RCC 7860 (cell line): Measurements from ENCODE around the gene EXOG.

Experiments used
- DNase-seq: peaks from one replicate; pipeline ENCODE4 v3.0.0-alpha.2; 2015; ENCODE audit warnings: low spot score
- FAIRE-seq: peaks from 2 replicates; lab custom pipeline; 2012; peaks lifted over from hg19 to GRCh38; lab: Jason Lieb, UNC

EXOG gene

GRCh38 chr3:38543586-38543985 lies 47.4 kb downstream of the EXOG start:
- DNase-seq = no peak
- FAIRE-seq = no peak

- no peak for DNase-seq
- FAIRE-seq = no peak
Measured at GRCh38 chr3:38544926-38545325, 48.8 kb downstream of the EXOG start.

- no peak for DNase-seq
- no peak for FAIRE-seq
Measured at GRCh38 chr3:38545550-38545949, 49.4 kb downstream of the EXOG start.

GRCh38 chr3:38545983-38546382 lies 49.8 kb downstream of the EXOG start:
- no peak for FAIRE-seq
- no peak for DNase-seq

GRCh38 chr3:38548154-38548931 lies 52.2 kb downstream of the EXOG start:
- DNase-seq = no peak
- no peak for FAIRE-seq

GRCh38 chr3:38549082-38549481 lies 52.9 kb downstream of the EXOG start:
- FAIRE-seq = no peak

GRCh38 chr3:38549486-38549885 lies 53.3 kb downstream of the EXOG start:
- DNase-seq (no peak), FAIRE-seq (no peak)

More at GRCh38 chr3:38549082-38549481, 52.9 kb downstream of the EXOG start:
- no peak for DNase-seq

GRCh38 chr3:38549957-38550840 lies 54.1 kb downstream of the EXOG start:
- no peak for DNase-seq
- FAIRE-seq = no peak

- FAIRE-seq (no peak), DNase-seq (no peak)
Measured at GRCh38 chr3:38551026-38551832, 55.1 kb downstream of the EXOG start.

GRCh38 chr3:38552364-38552763 lies 56.2 kb downstream of the EXOG start:
- no peak for FAIRE-seq
- no peak for DNase-seq

- no peak for DNase-seq
- no peak for FAIRE-seq
Measured at GRCh38 chr3:38553071-38553470, 56.9 kb downstream of the EXOG start.

GRCh38 chr3:38554127-38554827 lies 58.1 kb downstream of the EXOG start:
- no peak for DNase-seq
- FAIRE-seq = no peak

GRCh38 chr3:38555149-38555840 lies 59.2 kb downstream of the EXOG start:
- no peak for DNase-seq
- FAIRE-seq = no peak

GRCh38 chr3:38555926-38556325 lies 59.8 kb downstream of the EXOG start:
- FAIRE-seq (no peak), DNase-seq (no peak)

GRCh38 chr3:38556640-38557358 lies 60.7 kb downstream of the EXOG start:
- DNase-seq (no peak), FAIRE-seq (no peak)

GRCh38 chr3:38558864-38559263 lies 62.7 kb downstream of the EXOG start:
- DNase-seq (no peak), FAIRE-seq (no peak)

GRCh38 chr3:38560284-38560683 lies 64.1 kb downstream of the EXOG start:
- no peak for FAIRE-seq
- no peak for DNase-seq

GRCh38 chr3:38560996-38561717 lies 65.0 kb downstream of the EXOG start:
- FAIRE-seq = no peak
- DNase-seq = no peak
